Mucosa of rectum (tissue), 2 donors: ENCODE data around the gene SLC44A5.

Experiments used
- H3K27ac ChIP-seq, 2 donors: one replicate each; pipeline ENCODE4 v1.7.0; 2013; ENCODE audit warnings: inconsistent platforms in 2 of 2, low read depth in 2 of 2, low read length in 2 of 2
- H3K27me3 ChIP-seq, 2 donors: one replicate each; pipeline ENCODE4 v1.7.0; 2013; ENCODE audit warnings: low read length in 2 of 2; ENCODE audit not compliant: control insufficient read depth in 2 of 2, insufficient read depth in 2 of 2
- H3K36me3 ChIP-seq, 2 donors: one replicate each; pipeline ENCODE4 v1.7.0; 2013; ENCODE audit warnings: low read length in 2 of 2; ENCODE audit not compliant: control insufficient read depth in 2 of 2, insufficient read depth in 2 of 2
- H3K4me1 ChIP-seq, 2 donors: one replicate each; pipeline ENCODE4 v1.7.0; 2013; ENCODE audit warnings: low read length in 2 of 2, mild to moderate bottlenecking in 1 of 2; ENCODE audit not compliant: control insufficient read depth in 2 of 2, insufficient read depth in 2 of 2
- H3K4me3 ChIP-seq, 2 donors: one replicate each; pipeline ENCODE4 v1.7.0; 2013; ENCODE audit warnings: low read length in 2 of 2
- H3K9ac ChIP-seq, 2 donors: one replicate each; pipeline ENCODE4 v1.7.0; 2013; ENCODE audit warnings: low read length in 2 of 2, low read depth in 1 of 2, mild to moderate bottlenecking in 1 of 2
- H3K9me3 ChIP-seq, 2 donors: one replicate each; pipeline ENCODE4 v1.7.0; 2013; ENCODE audit warnings: low read length in 2 of 2; ENCODE audit not compliant: control insufficient read depth in 2 of 2
- donor health status: healthy.
- donor health status: Normal muscosa, but diverticular disease.

Gene SLC44A5

DNA sequence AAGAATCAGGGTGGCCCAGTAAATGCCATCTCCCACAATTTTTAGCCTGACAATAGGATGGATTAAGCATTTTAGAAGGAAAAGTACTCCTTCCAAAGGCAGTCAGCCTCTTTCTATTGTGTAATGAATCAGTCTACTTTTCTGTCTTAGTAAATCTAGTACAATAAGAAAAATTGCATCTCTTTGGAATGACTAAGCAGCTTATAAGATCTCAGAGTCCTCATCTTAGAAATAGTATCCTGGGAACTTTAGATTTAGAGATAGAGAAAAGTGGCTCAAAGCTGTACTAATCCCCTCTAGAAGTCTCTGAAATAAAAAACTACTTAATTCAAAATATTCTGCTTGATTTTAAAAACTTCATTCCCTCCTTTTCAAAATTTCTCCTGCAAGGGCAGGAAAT lies 81.4 kb downstream of the SLC44A5 start:
- Histone ChIP-seq H3K36me3 (no peaks in the 10 kb centered on the region), H3K27ac (no peak overlapping the region), H3K4me1 (no peaks in the 10 kb centered on the region), H3K4me3 (no peak overlapping the region), H3K9me3 (no peaks in the 10 kb centered on the region), H3K27me3 (no peaks in the 10 kb centered on the region), H3K9ac (no peak overlapping the region)

DNA sequence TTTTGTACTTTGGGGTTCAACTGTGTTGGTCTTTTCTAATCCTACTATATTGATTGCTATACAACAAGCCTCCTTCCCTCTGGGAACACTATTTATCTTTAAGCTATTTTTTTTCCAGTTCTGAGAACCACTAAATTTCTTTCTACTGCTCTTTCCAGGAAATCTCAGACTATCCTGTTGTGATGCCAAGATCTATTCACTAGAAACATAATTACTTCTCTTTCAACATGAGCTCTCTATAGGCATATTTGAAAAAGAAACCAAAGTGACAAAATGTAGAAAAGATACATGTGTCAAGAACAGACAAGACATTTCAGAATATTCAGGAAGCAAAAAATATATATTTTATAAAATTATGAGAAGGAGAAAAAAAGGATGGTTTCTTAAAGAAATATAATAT lies 82.9 kb downstream of the SLC44A5 start:
- Histone ChIP-seq H3K9me3 (no peaks in the 10 kb centered on the region), H3K9ac (no peak overlapping the region), H3K27me3 (no peaks in the 10 kb centered on the region), H3K36me3 (no peaks in the 10 kb centered on the region), H3K4me3 (no peak overlapping the region), H3K27ac (no peak overlapping the region), H3K4me1 (no peaks in the 10 kb centered on the region)

DNA sequence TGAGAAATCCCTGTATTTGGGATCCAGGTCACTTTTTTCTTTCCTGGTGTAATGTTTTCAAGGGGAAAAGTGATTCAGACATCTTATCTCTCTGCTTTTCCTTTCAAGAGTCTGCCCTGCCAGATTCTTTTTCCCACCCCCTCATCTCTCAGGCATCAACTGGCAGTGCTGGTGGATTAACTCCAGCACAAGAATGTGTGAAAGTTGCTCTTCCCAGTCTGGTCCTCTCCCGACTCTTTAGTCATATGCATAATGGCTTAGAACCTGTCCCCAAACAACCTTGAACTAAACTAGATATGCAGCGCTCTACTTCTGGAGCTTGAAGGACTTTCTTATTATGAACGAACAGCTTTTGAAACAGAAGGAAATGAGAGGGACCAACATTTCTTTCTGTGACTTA lies 88.5 kb downstream of the SLC44A5 start:
- H3K36me3 ChIP-seq, result no peaks in the 10 kb centered on the region
- H3K9ac ChIP-seq, result no peak overlapping the region
- no peaks in the 10 kb centered on the region for H3K9me3 ChIP-seq
- H3K27me3 ChIP-seq, result no peaks in the 10 kb centered on the region
- no peak overlapping the region for H3K4me3 ChIP-seq
- no peak overlapping the region for H3K27ac ChIP-seq
- no peaks in the 10 kb centered on the region for H3K4me1 ChIP-seq

GRCh38 chr1:75521658-75522057 lies 89.3 kb downstream of the SLC44A5 start:
- no peaks in the 10 kb centered on the region for H3K36me3 ChIP-seq
- no peak overlapping the region for H3K4me3 ChIP-seq
- H3K27ac ChIP-seq, result no peak overlapping the region
- H3K4me1 ChIP-seq, result no peaks in the 10 kb centered on the region
- no peaks in the 10 kb centered on the region for H3K9me3 ChIP-seq
- H3K27me3 ChIP-seq, result no peaks in the 10 kb centered on the region
- no peak overlapping the region for H3K9ac ChIP-seq

DNA sequence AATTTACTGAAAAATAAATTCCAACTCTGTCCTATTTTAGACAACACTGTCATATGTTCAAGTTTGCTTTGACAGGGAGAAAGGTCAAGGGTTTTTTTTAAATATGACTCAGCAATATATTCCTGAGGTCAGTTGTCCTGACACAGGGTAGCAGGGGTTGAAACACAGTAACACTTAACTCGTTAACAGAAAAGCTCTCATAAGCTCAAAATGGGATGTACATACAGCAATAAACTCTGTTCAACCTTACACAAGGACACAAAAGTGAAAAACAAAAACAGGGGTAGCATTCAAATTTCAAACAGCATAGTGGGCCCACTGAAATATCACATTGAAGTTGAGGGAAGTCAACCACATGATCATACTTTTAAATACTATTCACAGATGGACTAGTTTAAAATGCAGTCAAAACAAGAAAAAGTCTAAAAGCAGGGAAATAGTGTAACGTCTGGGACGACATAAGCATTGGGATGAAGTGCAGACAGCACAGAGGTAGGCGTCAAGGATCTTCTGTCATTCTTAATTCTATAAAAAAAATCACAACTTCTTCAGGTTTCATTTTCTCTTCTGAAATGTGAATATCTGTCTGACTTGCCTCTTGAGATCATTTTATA lies 89.9 kb downstream of the SLC44A5 start:
- Histone ChIP-seq H3K4me3 (no peak overlapping the region), H3K27me3 (no peaks in the 10 kb centered on the region), H3K9me3 (no peaks in the 10 kb centered on the region), H3K36me3 (no peaks in the 10 kb centered on the region), H3K27ac (no peak overlapping the region), H3K4me1 (no peaks in the 10 kb centered on the region), H3K9ac (no peak overlapping the region)

- Histone ChIP-seq H3K27ac (no peak overlapping the region), H3K36me3 (no peaks in the 10 kb centered on the region), H3K4me1 (no peaks in the 10 kb centered on the region), H3K27me3 (no peaks in the 10 kb centered on the region), H3K9ac (no peak overlapping the region), H3K4me3 (no peak overlapping the region), H3K9me3 (no peaks in the 10 kb centered on the region)
Observed at GRCh38 chr1:75519651-75520427, 91.1 kb downstream of the SLC44A5 start.

GRCh38 chr1:75518686-75519085 lies 92.2 kb downstream of the SLC44A5 start:
- no peak overlapping the region for H3K9ac ChIP-seq

GRCh38 chr1:75514270-75514669 lies 96.6 kb downstream of the SLC44A5 start:
- H3K4me1 ChIP-seq, result no peaks in the 10 kb centered on the region
- no peak overlapping the region for H3K9ac ChIP-seq
- no peak overlapping the region for H3K4me3 ChIP-seq
- no peaks in the 10 kb centered on the region for H3K36me3 ChIP-seq
- no peak overlapping the region for H3K27ac ChIP-seq
- no peaks in the 10 kb centered on the region for H3K27me3 ChIP-seq
- H3K9me3 ChIP-seq, result no peaks in the 10 kb centered on the region

More at GRCh38 chr1:75518686-75519085, 92.2 kb downstream of the SLC44A5 start:
- Histone ChIP-seq H3K9me3 (no peaks in the 10 kb centered on the region), H3K27me3 (no peaks in the 10 kb centered on the region), H3K36me3 (no peaks in the 10 kb centered on the region), H3K4me3 (no peak overlapping the region), H3K4me1 (no peaks in the 10 kb centered on the region), H3K27ac (no peak overlapping the region)

GRCh38 chr1:75506976-75507375 lies 103.9 kb downstream of the SLC44A5 start:
- H3K36me3 ChIP-seq, result no peaks in the 10 kb centered on the region
- no peaks in the 10 kb centered on the region for H3K4me1 ChIP-seq
- H3K4me3 ChIP-seq, result no peak overlapping the region
- H3K27me3 ChIP-seq, result no peaks in the 10 kb centered on the region
- no peaks in the 10 kb centered on the region for H3K9me3 ChIP-seq
- H3K9ac ChIP-seq, result no peak overlapping the region
- H3K27ac ChIP-seq, result no peak overlapping the region

DNA sequence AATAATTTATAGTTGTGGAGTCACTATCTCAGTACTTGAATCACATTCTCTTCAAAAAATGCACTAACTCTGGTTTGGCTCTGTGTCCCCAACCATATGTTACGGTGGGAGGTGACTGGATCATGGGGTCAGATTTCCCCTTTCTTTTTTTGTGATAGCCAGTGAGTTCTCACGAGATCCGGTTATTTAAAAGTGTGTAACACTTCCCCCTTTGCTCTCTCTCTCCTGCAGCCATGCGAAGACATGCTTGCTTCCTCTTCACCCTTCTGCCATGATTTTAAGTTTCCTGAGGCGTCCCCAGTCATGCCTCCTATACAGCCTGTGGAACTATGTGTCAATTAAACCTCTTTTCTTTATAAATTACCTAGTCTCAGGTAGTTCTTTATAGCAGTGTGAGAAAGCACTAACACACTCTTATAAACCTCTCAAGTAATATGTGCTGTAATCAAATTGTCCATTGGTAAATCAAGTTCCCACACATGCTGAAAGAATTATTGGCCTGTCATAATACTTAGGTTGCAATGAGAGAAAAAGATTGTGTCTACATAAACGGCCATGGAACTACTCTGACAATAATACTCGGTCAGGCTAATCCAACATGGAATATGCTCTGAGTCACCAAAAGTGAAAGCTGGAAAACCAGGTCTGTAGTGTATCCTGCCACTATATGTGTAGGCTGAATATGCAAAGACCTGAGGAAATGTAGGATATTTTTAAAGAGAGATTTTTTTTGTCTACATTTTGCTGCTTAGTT lies 107.5 kb downstream of the SLC44A5 start:
- no peak overlapping the region for H3K4me3 ChIP-seq
- H3K27me3 ChIP-seq, result no peaks in the 10 kb centered on the region
- H3K27ac ChIP-seq, result no peak overlapping the region
- no peaks in the 10 kb centered on the region for H3K9me3 ChIP-seq
- H3K4me1 ChIP-seq, result no peaks in the 10 kb centered on the region
- no peaks in the 10 kb centered on the region for H3K36me3 ChIP-seq
- H3K9ac ChIP-seq, result no peak overlapping the region
